ENCODE data around the gene KCNN3. TPM values are rescaled to one million over a fixed set of nuclear protein-coding genes. Genes with fewer than 3 reads are reported as not detected.

KCNN3 gene
- total RNA-seq, 1 donor from 2014 or later: 0.36 TPM

DNA sequence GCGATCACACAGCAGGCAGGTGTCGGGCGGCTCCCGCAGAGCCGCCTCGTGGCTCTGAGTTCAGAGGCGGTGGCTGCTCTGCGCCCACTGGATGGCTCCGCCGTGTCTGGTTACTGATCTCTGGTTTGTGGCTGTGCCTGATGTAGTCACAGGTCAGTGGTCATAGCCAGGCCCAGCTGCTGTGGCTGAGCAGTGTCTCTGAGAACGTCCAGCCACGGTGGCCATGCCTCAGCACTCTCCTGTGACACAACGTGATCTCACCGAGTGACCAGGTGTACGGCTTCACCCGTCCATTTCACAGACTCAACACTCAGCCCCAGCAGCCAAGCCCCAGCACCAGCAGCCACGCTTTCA, 61.2 kb downstream of the KCNN3 start:
- H3K36me3 Mint-ChIP-seq (ENCODE audit: low read depth): no peaks in the 10 kb centered on the region
- DNase-seq (ENCODE audit: low spot score): no peak
- H3K9me3 Mint-ChIP-seq: no peaks in the 10 kb centered on the region
- peaks cover 12% of the 10 kb centered on the region for H3K4me1 Mint-ChIP-seq (ENCODE audit: low read depth)
- H3K4me3 Mint-ChIP-seq: no peak overlapping the region
- no peak overlapping the region for H3K27ac Mint-ChIP-seq
- peaks cover 26% of the 10 kb centered on the region for H3K27me3 Mint-ChIP-seq (ENCODE audit: insufficient read depth)
- intact Hi-C loops (cut with micrococcal nuclease): no loop called here

DNA sequence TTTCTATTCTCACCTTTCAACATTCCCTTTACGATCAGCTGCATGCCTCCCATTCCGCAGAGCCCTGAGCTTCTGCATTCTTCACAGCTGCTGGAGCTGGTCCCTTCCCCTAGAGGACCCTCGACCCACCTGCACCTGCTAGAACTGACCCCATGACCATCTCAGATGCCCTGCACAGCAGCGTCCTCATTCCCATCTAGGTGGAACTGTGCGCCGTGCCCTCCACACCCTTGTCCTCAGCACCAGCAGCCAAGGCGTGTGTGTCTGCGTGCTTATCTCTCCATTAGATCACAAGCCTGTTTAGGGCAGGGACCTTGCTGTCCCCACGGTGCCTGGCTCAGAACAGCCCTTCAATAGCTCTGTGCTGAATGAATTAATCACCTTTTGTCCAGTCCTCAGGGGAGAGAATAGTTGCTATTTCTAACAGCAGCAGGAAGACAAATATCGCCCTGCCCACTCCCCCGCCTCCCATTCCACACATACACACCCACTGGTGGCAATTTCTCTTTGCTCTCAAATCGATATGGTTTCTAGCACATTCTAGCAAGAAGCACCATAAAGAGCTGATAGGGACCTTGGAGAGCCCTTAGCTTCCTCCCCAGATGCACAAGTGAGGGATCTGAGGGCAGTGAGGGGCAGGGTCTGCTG, 61.7 kb downstream of the KCNN3 start:
- intact Hi-C loops (cut with micrococcal nuclease): no loop called here
- peaks cover 12% of the 10 kb centered on the region for H3K4me1 Mint-ChIP-seq (ENCODE audit: low read depth)

DNA sequence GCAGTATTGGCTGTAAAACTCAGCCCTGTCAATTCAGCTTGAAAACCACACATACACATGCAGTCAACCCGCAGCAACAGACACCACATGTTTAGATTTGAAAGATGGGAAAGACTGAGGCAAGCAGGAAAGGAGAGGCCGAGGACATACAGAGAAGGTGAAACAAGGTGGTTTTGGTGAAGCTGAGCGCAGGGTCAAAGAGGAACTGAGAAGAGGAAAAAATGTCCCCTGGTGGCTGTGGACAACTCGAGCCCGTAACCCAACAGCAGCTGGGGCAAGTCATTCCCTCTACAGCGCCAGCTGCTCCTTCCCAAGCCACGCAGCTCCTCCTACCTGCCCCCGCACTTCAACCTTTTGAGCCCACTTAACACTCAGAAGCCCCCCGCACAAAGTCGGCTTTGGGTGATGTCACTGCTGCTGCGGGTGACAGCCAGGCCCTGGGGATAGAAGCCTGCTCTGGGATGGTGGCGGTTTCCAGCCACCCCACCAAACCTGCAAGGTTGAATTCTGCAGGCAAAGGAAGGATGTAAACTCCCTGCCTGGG, 63.0 kb downstream of the KCNN3 start:
- intact Hi-C loops (cut with micrococcal nuclease): no loop called here
- Mint-ChIP-seq H3K4me1 (ENCODE audit: low read depth) (peaks cover 12% of the 10 kb centered on the region), H3K27ac (no peak overlapping the region), H3K4me3 (no peak overlapping the region), H3K27me3 (ENCODE audit: insufficient read depth) (peaks cover 28% of the 10 kb centered on the region), H3K9me3 (no peaks in the 10 kb centered on the region), H3K36me3 (ENCODE audit: low read depth) (no peaks in the 10 kb centered on the region)
- DNase-seq (ENCODE audit: low spot score): no peak

More for the DNA sequence above, 61.7 kb downstream of the KCNN3 start:
- DNase-seq (ENCODE audit: low spot score): no peak
- peaks cover 31% of the 10 kb centered on the region for H3K27me3 Mint-ChIP-seq (ENCODE audit: insufficient read depth)
- no peaks in the 10 kb centered on the region for H3K9me3 Mint-ChIP-seq
- no peak overlapping the region for H3K4me3 Mint-ChIP-seq
- no peak overlapping the region for H3K27ac Mint-ChIP-seq
- no peaks in the 10 kb centered on the region for H3K36me3 Mint-ChIP-seq (ENCODE audit: low read depth)

DNA sequence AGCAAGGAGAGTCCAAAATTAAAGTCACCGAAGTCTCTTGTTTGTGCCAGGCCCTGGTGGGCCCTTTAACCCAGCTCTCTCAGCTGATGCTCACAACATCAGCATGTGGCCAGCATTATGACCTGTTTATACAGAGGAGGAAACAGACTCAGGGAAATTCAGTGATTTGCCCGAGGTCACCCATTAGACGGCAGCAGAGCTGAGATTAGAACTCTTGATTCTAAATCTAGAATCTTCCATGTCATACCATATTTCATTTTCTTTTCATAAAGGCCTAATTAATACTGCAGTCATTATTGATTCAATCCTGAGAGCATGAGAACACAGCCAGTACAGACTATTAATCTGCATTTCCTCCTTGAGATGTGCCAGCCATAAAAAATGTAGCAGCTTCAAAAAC, 63.7 kb downstream of the KCNN3 start:
- no peak for DNase-seq (ENCODE audit: low spot score)
- H3K27ac Mint-ChIP-seq: no peak overlapping the region
- peaks cover 28% of the 10 kb centered on the region for H3K27me3 Mint-ChIP-seq (ENCODE audit: insufficient read depth)
- no peak overlapping the region for H3K4me3 Mint-ChIP-seq
- intact Hi-C loops (cut with micrococcal nuclease): no loop called here
- no peaks in the 10 kb centered on the region for H3K36me3 Mint-ChIP-seq (ENCODE audit: low read depth)
- peaks cover 12% of the 10 kb centered on the region for H3K4me1 Mint-ChIP-seq (ENCODE audit: low read depth)
- no peaks in the 10 kb centered on the region for H3K9me3 Mint-ChIP-seq

DNA sequence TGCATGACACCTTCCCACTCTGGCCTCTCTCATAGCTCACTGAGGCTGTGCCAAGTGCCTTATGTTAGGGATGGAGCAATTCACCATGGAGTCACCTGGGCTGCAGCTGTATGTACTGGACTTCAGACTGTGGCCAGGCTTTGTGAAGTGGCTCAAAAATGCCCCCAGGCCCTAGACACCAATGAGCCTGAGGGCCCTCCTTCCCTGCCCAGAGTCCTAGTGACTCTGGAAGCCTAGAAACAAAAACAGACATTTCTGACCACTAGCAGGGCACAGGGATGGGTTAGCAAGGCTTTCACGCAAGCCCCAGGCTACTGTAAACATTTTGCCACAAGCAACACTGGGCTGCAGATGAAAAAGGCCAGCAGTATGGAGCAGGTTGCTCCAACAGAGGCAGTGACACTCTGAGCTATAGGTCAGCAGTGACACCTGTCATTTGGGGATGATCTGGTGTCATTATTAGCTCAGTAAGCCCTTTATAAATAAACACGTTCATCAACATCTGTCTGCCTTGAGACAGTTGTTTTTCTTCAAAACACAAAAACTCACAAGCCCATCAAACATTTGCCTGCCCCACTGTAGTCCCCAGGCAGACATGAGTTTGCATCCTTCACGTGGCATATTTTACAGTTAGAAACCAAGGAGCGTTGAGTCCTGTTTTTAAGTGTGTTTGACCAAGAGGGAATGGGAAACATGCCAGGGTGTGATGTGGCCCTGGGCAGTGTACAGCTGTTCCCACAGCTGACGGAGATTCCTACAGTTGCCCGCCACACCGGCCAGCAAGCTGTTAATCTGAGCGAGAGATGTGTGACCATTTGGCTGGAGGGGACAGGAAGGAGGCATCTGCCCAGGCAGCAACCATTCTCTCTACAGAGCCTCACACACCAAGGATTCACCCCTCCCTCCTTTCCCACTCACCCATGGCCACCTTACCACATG, 66.8 kb downstream of the KCNN3 start:
- Mint-ChIP-seq H3K27ac (no peak overlapping the region), H3K36me3 (ENCODE audit: low read depth) (no peaks in the 10 kb centered on the region), H3K9me3 (no peaks in the 10 kb centered on the region), H3K4me1 (ENCODE audit: low read depth) (no peaks in the 10 kb centered on the region), H3K4me3 (no peak overlapping the region), H3K27me3 (ENCODE audit: insufficient read depth) (peaks cover 26% of the 10 kb centered on the region)
- DNase-seq (ENCODE audit: low spot score): no peak
- intact Hi-C loops (cut with micrococcal nuclease): no loop called here

DNA sequence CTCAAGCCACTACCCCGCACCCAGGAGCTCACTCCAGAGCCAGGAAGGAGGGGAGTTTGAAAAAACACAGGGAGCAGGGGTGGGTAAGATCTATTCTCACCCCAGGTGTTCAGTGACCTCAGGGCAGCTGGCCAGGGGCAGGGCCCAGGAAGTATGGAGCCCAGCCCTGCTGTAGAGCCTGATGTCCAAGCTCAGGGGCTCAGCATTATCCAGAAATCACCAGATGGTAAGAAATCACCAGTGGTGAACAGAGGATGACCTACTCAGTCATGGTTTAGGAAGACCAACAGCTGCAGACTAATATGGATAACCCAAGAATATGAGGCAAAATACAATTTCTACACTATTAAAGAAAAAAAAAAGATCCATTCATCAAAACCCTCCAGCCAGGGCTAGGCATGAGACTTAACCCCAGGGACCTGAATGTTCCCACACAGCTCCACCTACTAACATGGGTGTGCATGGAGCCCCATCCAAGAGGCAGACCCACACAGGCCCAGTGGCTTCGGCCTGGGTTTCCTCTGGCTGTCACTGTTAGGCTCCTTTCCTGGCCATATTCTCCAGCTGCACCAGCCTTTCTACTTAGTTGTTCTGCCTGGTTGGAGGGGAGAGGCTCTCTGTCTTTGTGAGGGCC, 67.6 kb downstream of the KCNN3 start:
- Mint-ChIP-seq H3K36me3 (ENCODE audit: low read depth) (no peaks in the 10 kb centered on the region), H3K27ac (no peak overlapping the region), H3K4me1 (ENCODE audit: low read depth) (no peaks in the 10 kb centered on the region), H3K4me3 (no peak overlapping the region), H3K27me3 (ENCODE audit: insufficient read depth) (peaks cover 26% of the 10 kb centered on the region), H3K9me3 (no peaks in the 10 kb centered on the region)
- no peak for DNase-seq (ENCODE audit: low spot score)
- intact Hi-C loops (cut with micrococcal nuclease): no loop called here

DNA sequence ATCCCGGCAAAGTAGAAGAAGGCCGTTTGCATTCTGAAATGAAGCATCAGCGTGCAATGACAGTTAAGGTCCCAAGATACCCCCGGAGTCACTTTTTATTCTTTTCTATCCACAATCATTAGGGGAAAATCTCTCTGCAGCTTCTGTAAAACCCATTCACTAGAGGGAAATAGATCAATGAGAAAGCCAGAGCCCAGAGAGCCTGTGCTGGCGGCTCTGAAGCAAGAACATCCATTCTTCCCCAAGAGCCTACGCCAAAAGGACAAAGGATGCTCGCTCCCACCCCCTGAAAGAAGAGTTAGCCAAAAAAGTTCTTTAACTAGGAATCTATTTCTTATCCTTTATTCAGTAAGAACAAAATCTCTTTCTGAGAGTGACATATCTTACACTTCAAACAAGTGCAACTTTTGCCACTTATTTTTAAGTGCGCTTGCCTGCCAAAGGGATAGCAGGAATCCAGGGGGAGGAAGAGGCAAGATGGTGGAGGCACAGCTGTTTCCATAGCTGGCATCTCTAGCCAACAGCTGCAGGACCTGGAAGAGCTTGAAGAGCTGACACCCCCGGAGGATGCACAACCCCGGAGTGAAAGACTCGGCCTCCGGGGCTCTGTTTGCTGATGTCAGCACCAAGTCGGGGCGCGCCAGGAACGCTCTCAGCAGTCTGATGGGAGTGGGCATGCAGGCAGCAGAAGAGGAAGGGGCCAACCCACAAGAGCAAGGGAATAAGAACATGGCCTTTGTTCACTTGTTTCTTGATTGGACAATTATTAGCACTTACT, 68.7 kb downstream of the KCNN3 start:
- no peak for DNase-seq (ENCODE audit: low spot score)
- no peak overlapping the region for H3K4me3 Mint-ChIP-seq
- no peaks in the 10 kb centered on the region for H3K36me3 Mint-ChIP-seq (ENCODE audit: low read depth)
- H3K4me1 Mint-ChIP-seq (ENCODE audit: low read depth): no peaks in the 10 kb centered on the region
- peaks cover 19% of the 10 kb centered on the region for H3K27me3 Mint-ChIP-seq (ENCODE audit: insufficient read depth)
- no peaks in the 10 kb centered on the region for H3K9me3 Mint-ChIP-seq
- H3K27ac Mint-ChIP-seq: no peak overlapping the region
- intact Hi-C loops (cut with micrococcal nuclease): no loop called here

DNA sequence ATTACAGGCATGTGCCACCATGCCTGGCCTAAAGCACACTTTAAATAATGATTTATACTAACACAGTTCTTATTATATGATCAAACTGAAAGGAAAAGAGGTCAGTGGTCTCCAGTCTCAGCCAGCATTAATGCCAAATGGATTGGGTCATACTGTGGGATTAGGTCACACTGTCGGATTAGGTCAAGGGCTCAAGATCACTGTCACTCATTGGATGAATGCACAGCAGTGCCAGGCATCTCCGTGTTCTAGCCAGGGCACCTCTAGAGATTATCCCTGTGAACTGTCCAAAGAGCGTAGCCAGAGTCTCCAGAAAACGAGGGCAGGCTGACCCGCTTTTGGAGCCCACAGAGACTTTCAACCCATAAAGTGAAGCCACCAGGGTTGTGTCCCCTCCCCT, 70.9 kb downstream of the KCNN3 start:
- Mint-ChIP-seq H3K4me3 (no peak overlapping the region), H3K4me1 (ENCODE audit: low read depth) (no peaks in the 10 kb centered on the region), H3K36me3 (ENCODE audit: low read depth) (no peaks in the 10 kb centered on the region), H3K27me3 (ENCODE audit: insufficient read depth) (peaks cover 13% of the 10 kb centered on the region), H3K27ac (no peak overlapping the region), H3K9me3 (no peaks in the 10 kb centered on the region)
- DNase-seq (ENCODE audit: low spot score): no peak
- intact Hi-C loops (cut with micrococcal nuclease): no loop called here

DNA sequence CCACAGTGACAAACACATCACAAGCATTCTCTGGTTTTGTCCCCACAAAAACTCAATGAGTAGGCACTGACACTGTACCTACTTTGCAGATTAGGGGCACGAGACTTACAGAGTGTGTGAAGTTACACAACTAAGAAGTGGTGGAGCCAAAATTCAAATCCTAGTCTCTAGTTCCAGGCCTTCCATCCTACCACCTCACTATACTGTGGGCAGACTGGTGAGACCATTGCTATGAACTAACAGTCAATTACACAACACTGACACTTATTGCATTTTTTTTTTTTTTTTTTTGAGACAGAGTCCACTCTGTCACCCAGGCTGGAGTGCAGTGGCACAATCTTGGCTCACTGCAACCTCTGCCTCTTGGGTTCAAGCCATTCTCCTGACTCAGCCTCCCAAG, 71.4 kb downstream of the KCNN3 start:
- H3K36me3 Mint-ChIP-seq (ENCODE audit: low read depth): no peaks in the 10 kb centered on the region
- H3K4me1 Mint-ChIP-seq (ENCODE audit: low read depth): no peaks in the 10 kb centered on the region
- no peak overlapping the region for H3K4me3 Mint-ChIP-seq
- no peaks in the 10 kb centered on the region for H3K9me3 Mint-ChIP-seq
- no peak overlapping the region for H3K27ac Mint-ChIP-seq
- intact Hi-C loops (cut with micrococcal nuclease): no loop called here
- no peak for DNase-seq (ENCODE audit: low spot score)
- peaks cover 10% of the 10 kb centered on the region for H3K27me3 Mint-ChIP-seq (ENCODE audit: insufficient read depth)

DNA sequence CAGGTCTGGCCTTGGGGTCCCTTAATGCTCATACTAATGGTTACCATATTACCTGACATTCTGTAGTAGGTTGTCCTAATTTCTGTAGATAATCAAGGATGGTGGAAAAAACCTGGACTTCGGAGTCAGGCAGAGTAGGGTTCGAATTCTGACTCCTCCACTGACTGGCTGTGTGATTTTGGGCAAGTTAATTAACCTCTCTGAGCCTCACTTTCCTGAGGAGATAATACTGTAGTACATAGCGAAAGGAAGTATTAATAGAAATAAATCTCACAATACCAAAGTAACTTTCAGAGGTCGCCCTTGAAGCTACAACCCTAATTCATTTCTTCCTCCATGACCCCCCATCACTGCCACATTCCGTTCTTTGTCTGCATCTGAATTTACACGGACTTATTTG, 72.9 kb downstream of the KCNN3 start:
- peaks cover 11% of the 10 kb centered on the region for H3K4me1 Mint-ChIP-seq (ENCODE audit: low read depth)
- no peaks in the 10 kb centered on the region for H3K9me3 Mint-ChIP-seq
- no peak overlapping the region for H3K4me3 Mint-ChIP-seq
- intact Hi-C loops (cut with micrococcal nuclease): no loop called here
- H3K36me3 Mint-ChIP-seq (ENCODE audit: low read depth): no peaks in the 10 kb centered on the region
- H3K27ac Mint-ChIP-seq: no peak overlapping the region
- peaks cover 7% of the 10 kb centered on the region for H3K27me3 Mint-ChIP-seq (ENCODE audit: insufficient read depth)
- no peak for DNase-seq (ENCODE audit: low spot score)

DNA sequence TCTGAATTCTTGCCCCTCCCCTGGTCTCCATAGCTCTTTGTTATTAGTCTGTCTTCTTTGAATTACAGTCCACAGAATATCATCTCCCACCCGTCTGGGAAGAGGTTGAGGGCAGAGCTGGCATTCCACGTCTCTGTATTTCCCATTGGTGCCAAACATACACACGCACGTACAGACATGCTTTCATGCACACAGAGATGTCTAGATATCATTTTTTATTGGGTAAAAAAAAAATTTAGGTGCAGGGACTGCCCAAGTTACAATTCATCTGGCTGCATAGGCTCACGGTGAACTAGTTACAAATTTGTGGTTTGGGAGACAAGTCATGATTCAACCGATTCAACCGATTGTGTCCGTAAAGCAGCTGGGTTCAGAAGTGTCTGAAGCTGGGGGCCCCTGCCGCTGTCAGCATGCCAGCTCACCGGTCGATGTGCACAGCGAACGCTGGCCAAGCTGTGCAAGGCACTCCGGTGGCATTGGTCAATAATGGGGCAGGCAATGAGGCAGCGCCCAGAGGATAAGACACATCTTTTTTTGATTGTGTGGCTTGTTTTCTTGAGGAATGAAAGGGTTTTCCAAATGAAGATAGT, 73.7 kb downstream of the KCNN3 start:
- no peak overlapping the region for H3K4me3 Mint-ChIP-seq
- DNase-seq (ENCODE audit: low spot score): no peak

DNA sequence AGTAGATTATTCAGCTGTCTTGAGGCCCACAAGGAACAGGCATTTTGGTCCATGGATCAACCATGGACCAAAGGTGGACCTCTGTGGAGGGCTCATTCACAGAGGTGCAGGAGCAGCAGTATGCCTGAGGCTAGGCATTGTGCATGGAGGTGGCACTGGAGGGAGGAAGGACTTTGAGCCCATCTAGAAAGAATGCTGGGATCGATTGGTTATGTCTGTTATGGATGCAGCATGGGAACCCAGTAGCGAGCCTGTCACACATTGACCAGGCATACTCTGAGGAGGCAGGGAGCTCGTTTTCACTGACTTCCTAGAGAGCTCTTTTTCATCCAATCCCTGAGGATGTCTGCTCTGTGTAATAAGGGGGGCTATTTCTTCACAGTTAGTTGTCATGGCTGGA, 75.5 kb downstream of the KCNN3 start:
- Mint-ChIP-seq H3K4me3 (no peak overlapping the region), H3K9me3 (no peaks in the 10 kb centered on the region), H3K27ac (no peak overlapping the region), H3K36me3 (ENCODE audit: low read depth) (no peaks in the 10 kb centered on the region), H3K27me3 (ENCODE audit: insufficient read depth) (peaks cover 7% of the 10 kb centered on the region), H3K4me1 (ENCODE audit: low read depth) (peaks cover 30% of the 10 kb centered on the region)
- intact Hi-C loops (cut with micrococcal nuclease): loop anchor here (5.0 kb wide), 1 partner anchor 78 kb away; the partner anchor contains the start of gene KCNN3
- no peak for DNase-seq (ENCODE audit: low spot score)

More for the DNA sequence above, 73.7 kb downstream of the KCNN3 start:
- no peak overlapping the region for H3K27ac Mint-ChIP-seq
- peaks cover 18% of the 10 kb centered on the region for H3K4me1 Mint-ChIP-seq (ENCODE audit: low read depth)
- H3K9me3 Mint-ChIP-seq: no peaks in the 10 kb centered on the region
- no peaks in the 10 kb centered on the region for H3K36me3 Mint-ChIP-seq (ENCODE audit: low read depth)
- peaks cover 7% of the 10 kb centered on the region for H3K27me3 Mint-ChIP-seq (ENCODE audit: insufficient read depth)
- intact Hi-C loops (cut with micrococcal nuclease): no loop called here
